Right kidney (tissue), 1 donor: ENCODE data around the gene GMEB2.
"Not testable (repeated sequence)": the region's sequence is repeated elsewhere in the genome, so short reads cannot be mapped to it uniquely, and the experiment has no call there.

ENCODE experiments used
- DNase-seq: peaks from one replicate; pipeline ENCODE4 v3.0.0-alpha.2; 2016

Gene GMEB2

DNA sequence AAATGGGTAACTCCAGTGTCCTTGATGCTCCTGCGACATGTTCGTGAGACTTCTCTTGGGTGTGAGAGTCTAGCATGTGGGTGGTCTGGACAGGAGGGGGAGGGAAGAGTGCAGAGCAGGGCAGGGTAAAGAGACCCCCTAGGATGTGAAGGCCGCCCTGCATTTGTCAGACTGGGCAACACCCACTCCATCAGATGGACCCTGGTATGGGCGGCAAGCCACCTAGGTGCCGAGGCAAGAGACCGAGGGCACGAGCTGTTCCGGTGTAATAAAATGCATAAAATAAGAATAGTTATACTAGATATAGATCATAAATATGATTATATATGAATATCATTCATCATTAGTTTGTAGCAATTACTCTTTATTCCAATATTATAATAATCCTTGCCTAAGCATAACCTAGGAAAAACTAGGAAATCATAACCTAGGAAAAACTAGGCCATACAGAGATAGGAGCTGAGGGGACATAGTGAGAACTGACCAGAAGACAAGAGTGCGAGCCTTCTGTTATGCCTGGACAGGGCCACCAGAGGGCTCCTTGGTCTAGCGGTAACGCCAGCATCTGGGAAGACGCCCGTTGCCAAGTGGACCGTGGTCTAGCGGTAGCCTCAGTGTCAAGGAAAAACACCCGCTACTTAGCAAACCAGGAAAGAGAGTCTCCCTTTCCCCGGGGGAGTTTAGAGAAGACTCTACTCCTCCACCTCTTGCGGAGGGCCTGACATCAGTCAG, 12.9 kb downstream of the GMEB2 start:
- not testable (repeated sequence) for DNase-seq

DNA sequence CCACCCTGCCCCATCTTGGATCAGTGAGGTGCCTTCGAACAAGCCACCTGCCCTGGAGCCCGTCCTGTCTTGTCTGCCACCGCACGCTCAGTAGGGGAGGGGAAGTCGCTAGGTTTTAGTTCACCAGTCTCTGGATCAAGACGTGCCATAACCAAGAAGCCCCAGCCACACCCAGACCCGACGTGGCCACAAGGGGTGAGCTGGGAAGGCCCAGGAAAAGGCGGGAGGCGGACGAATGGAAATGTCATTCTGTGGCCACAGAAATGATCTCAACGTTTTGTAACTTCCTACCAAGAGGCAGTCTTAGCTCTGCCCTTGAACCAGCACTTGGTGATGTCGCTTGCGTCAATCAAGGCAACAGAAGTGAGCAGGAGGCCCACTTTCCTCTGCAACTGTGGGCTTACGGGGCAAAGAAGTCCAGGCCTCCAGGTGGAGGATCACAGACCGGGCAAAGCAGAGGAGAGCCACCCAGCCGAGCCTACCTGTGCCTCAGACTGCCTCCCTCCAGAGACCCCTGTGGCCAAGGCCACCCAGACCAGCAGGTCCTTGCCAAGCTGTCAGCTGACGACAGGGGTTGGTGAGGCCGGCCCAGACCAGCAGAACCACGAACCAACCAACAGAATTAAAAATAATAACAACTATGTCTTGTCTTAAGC, 14.5 kb downstream of the GMEB2 start:
- no peak for DNase-seq

DNA sequence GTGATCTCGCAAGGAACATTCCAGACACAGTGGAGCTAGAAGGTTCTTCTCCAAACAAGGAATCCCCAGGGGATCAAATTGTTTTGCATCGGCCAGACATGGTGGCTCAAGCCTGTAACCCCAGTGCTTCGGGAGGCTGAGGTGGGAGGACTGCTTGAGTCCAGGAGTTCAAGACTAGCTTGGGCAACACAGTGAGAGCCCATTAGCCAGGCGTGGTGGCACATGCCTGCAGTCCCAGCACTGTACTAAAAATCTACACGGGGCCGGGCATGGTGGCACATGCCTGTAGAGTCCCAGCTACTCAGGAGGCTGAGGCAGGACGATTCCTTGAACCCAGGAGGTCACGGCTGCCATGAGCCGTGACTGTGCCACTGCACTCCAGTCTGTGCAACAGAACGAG, 15.3 kb downstream of the GMEB2 start:
- no peak for DNase-seq

DNA sequence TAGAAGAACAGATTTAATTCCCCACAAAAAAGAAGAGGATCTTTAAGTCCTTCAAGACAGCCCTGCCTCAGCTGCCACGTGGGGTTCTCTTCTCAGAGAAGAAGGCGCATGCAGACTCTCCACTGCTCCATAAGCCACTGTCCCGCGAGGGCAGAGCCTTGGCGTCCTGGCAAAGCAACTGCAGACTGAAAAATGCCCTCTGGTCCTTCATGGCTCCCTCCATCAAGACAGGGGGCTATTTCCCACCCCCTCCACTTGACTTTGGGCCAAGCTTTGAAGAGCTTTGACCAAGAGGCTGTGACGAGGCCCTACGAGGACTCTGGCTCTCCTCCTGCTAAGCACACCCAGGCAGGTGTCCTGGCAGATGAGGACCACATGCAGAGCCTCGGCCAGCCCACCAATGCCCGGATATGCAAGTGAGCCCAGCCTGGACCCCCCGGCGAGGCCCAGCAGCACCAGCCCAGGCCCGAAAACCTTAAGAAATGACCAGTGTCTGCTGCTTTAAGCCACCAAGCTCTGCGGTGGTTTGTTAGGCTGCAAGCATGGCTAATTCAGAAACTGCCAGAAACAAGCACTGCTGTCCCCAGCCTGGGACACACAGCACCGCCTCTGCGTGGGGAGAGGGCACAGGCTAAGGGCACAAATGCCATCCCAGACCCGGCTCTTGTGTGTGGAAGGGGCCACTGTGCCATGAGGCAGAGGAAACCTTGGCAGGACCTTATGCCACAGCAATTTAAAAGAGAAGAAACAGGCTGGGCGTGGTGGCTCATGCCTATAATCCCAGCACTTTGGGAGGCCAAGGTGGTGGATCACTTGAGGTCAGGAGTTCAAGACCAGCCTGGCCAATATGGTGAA, 16.1 kb downstream of the GMEB2 start:
- no peak for DNase-seq

DNA sequence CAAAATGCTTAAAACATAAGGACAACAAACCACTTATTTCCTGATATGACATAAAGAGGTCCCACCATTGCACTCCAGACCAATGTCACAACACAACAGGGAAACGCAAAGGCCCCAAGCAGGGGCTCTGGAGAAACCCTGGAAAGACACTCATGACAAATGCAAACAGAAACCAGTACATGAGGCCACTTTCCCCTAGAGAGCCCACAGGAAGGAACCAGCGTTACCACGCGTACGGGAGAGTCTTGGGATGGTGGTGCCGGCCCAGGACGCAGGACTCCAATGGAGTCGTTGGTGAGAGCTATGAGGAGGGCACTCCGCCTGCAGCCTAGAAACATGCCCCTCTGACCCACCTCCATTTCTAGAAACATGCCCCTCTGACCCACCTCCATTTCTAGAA, 20.2 kb downstream of the GMEB2 start:
- DNase-seq, result no peak

DNA sequence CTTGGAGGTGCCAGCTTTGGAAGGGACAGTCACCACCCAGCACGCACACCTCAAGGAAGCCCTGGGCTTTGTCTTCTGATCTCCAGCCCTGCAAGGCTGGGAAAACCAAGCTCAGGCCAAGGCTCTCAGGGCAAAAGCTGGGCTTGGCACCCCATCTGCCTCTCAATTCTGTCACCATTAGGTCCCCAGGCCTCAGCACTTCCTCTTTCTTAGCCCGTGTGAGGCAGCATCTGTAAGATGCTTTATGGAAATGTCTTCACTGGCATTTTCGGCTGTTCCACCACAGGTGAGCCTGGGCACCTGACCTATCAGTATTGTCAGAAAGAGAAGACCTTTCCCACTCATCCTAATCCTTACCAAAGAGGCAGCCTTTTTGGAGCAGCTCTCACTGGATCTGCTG, 24.6 kb downstream of the GMEB2 start:
- DNase-seq, result no peak

DNA sequence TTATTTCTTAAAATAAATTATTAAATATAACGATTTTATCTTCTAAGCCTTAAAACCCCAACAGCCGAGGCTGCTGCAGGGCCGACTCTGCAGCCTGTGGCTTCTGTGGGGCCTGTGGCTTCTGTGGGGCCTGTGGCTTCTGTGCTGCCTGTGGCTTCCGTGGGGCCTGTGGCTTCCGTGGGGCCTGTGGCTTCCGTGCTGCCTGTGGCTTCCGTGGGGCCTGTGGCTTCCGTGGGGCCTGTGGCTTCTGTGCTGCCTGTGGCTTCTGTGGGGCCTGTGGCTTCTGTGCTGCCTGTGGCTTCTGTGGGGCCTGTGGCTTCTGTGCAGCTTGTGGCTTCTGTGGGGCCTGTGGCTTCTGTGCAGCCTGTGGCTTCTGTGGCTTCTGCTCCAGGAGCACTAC, 25.2 kb downstream of the GMEB2 start:
- not testable (repeated sequence) for DNase-seq

DNA sequence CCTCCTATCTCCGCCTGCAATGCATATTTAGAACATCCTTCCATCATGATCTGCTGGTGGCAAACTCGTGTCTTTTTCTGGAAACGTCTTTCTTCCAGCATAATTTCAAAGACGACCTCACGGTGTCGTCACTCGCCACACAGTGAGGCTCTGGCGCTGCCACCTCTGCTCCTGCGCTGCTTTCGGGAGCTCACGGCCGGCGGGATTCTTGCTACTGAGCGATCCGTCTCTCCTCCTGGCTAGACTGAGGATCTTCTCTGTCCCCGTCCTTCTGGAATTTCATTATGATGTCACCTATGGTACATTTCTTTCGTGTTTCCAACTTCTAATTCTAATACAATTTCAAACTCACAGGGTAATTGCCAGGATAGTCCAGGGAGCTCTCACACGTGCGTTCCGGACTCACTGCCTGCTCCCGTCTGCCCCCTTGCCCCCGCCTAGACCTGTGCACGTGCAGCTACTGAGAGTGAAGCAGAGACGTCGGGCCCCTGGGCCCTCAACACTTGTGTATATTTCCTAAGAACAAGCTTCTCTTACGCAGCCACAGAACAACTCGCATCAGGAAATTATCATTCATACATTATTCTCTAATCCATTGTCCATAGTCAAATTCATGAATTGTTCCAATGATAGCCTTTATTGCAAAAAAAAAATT, 27.4 kb downstream of the GMEB2 start:
- no peak for DNase-seq

DNA sequence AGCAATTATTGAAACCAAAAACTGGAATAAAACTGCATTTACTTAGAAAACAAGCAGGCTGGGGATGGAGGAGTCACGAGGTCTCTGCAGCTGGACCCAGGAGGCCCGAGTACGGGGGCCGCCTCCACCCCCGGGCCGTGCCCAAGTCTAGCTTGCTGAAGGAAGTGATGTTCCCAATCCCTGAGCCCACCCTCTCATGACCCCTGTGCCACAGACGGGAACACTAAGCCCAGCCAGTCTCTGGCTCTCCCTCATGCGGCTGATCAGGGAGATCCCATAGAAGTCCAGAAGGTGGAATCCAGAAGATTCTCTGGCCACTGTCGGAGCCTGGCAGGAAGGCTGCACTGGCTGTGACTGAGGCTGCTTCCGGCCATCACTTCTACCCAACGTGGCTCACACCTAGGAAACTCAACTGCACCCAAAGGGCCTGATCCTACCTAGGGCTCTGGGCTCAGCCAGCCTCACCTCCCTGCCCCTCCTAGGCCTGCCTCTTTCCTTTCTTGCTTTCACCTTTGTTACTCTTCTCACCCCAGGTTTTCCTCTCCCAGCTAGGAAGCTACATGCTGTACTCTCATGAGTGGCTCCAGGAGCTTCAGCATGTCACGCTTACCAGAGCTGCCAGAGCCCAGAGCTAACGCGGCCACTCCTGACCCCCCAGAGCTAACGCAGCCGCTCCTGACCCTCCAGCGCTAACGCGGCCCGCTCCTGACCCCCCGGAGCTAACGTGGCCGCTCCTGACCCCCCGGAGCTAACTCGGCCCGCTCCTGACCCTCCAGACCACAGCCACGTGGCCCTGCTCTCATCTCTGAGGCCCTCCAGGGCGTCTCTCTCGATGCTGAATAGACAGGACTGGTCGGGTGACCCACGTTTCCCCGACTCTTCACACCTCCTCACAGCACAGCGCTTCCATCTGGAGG, 28.2 kb downstream of the GMEB2 start:
- DNase-seq, result no peak

DNA sequence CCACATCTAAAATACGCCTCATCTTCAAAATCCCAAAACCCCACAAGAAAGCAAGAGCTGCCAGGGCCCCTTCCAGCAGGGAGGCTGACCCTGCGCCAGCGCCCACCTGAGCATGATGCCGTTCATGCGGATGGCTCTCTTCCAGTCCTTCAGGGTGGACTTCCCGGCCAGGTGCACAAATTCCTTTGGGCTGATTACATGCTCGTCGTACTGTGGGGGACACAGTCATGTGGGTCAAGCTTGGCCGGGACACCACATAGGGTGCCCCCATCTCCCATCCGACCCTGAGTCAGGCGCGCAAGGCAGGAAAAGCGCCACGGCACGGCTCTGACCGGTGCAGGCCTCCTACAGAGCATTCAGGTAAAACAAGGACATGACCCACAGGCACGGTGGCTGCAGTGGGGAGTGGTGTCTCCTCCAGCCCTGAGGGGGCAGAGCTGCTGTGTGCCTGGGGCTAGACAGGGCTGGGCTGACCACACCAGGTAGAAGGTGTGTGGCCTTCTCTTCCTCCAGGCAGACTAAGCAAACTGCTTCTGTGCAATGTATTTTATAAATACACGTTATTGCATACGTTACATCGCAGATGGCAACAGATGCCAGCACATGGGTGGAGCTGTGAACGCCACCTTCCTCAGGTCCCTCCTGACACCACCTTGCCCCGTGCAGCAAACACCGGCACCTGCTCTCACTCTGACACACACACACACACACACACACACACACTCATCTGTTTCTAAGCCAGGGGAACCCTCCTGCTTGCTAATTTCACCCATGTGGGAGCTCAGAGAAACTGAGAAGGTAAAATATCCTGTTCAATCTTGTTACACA, 29.0 kb downstream of the GMEB2 start:
- no peak for DNase-seq

DNA sequence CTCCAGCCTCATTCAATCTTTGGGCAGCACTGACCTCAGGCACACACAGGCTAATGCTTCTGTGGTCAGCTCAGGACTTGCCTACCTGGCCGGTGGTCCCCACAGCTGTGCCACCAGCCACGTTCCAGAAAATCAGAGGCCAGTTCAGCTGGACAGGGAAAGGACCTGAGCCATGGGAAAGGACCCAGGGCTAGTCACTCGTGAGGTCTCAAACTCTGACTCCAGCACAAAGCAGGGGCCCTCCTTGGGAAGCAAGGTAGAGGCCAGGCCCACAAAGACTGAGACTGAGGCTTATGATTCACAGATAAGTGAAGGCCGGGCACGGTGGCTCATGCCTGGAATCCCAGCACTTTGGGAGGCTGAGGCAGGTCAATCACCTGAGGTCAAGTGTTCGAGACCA, 30.5 kb downstream of the GMEB2 start:
- no peak for DNase-seq

DNA sequence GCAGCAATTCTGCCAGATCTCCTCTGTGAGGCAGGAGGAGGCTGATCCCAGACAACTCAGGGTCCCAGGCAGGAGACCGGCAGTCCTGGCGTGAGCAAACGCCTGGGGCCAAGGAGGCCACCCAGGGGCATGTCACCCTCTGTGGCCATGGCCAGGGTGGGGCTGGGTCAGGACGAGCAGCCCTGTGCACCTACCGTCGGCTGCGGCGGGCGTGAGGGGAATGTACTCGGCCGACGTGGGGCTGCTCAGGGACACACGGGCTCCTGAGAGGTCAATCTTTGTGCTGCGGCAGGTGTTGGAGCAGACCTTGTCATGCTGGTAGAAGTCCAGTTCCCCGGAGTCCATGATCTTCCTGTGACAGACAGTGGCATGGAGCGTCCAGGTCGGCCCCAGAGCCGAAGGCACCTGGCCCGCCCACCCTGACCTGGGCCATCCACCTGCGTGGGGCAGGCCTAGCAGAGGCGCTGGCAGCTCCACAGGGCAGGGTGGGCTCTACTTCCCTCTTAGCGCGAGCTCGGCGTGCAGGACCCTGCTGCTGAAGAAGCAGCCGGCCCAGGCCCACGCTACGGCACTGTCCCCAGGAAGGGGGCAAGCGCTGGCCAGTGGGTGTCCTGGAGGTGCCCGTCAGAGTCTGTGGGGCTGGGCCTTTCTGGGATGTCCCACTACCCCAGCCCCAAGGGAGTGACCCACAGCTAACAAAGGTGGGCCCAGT, 31.3 kb downstream of the GMEB2 start:
- DNase-seq, result no peak

DNA sequence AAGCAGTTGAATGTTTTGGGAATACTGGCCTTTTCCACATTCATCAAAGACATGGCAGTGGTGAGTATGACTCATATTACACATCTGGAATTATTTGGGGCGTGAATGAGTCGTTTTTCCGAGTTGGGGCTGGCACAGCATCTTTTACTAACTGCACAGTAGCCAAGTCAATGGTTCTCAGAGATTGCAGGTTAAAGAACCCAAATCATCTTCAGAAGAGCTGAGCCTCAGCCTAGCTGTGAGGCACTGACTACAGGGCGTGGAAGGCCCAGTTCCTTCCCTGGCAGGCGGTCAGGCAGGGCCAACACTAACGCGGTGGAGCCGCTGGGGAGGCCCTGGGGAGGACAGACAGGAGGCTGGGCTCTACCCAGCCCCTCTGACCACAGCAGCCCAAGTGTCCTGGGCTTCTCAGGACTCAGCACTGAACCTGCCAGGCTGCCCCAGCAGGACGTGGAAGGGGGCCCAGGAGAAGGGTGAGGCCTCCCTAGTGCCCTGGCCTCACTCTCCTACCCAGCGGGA, 32.8 kb downstream of the GMEB2 start:
- DNase-seq, result no peak

DNA sequence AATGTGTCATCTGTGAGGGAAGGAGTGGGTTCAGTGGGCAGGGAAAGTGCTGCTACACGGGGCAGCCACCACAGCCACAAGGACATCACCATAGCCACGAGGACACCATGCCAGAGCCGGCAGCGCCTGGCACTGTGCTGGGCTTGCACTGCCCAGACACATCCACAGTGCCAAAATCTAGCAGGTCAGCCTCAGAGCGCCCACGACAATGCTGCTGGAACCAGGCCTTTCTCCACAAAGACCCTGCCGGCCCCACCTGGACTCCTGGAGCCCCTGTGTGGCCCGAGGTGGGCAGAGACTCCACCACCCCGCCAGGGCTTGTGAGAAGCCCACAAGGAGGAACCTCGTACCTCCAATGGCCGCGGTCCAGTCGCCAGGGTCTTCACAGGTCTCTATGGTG, 34.2 kb downstream of the GMEB2 start:
- DNase-seq, result no peak

DNA sequence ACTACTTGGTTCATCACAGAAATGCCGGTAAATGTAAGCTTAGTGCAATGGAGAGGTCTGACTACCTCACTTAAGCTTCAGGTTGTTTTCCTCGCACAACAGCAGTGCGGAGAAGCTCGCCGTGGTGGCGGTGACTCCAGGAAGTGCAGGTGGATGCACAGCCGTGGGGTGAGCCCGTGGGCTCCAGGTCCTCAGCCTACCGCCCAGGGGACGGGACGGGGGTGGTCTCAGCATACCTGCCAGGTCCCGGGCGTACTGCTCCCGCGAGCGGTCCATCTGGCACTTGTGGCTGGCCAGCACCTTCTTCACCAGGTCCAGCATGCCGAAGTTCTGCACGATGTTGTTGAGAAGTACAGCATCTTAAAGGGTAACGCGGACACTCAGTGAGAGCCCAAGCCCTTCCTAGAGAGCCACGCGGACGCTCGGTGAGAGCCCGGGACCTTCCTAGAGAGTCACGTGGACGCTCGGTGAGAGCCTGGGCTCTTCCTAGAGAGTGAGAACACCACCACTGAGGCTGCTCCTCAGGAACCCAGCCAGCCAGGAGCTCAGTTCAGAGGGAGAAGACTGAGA, 35.0 kb downstream of the GMEB2 start:
- DNase-seq, result no peak

DNA sequence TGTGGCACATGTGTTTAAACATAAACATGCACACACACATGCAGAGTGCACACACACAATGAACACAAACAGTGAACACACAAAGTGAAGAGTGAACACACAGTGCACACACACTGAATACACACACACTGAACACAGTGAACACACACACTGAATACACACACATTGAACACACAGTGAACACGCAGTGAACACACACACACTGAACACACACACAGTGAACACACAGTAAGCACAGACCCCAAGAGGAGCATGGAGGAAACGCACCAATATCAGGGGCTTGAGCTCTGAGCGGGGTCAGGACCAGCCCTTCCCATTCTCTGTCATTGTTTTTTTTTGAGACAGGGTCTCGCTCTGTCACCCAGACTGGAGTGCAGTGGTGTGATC, 35.8 kb downstream of the GMEB2 start:
- no peak for DNase-seq

DNA sequence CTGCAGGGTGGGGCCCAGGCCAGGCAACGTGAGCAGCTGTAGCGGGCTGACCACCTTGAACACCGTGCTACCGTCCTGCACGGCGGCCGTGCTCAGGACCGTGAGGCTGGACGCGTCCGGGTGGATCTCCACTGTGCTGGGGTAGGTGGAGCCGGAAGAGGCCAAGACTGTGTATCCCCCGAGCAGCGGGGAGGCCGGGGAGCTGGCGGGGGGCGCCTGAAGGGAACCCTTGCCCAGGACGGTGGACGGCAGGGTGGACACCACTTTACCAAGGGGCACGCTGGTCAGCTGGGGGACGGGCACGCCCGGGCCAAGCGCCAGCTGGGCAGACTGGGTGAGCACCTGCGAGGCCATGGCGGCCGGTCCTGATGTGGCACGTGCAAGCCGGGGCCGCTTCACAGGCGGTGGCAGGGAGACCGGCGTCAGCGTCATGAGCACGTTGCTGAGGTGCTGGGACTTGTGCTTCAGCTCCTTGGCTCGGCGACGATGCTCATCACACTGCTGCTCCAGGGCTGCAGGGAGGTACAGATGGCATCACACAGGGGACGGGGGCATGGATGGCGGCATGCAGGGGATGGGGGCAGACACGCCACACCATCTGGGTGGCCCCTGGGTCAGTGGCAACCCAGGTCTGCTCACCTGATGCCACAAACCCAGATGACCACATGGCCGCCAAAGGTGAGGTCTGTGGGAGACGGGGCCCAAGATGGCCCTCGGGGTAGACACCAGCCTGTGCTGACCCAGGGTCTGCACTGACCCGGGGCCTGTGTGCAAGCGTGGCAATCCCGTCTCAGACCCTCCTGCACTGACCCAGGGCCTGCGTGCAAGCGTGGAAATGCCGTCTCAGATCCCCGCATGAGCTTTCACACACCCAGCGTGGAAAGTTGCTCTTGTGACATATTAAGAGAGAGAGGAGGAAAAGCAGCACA, 36.4 kb downstream of the GMEB2 start:
- no peak for DNase-seq
